AG10803 (cell line): ENCODE data around the gene GNB4.

ENCODE experiments used
- DNase-seq: peaks from one replicate; pipeline ENCODE4 v3.0.0; 2010; ENCODE audit warnings: low read depth
- H3K4me3 ChIP-seq: 2 replicates; pipeline ENCODE4 v1.5.1; 2011; ENCODE audit warnings: mild to moderate bottlenecking, low read length, control low read depth
- TF ChIP-seq, protein P1 (sequence below): conservative IDR thresholded peaks from 2 replicates; pipeline ENCODE4 v1.5.1; 2011; ENCODE audit warnings: mild to moderate bottlenecking, low read length, control low read depth, inconsistent platforms

The GNB4 gene

DNA sequence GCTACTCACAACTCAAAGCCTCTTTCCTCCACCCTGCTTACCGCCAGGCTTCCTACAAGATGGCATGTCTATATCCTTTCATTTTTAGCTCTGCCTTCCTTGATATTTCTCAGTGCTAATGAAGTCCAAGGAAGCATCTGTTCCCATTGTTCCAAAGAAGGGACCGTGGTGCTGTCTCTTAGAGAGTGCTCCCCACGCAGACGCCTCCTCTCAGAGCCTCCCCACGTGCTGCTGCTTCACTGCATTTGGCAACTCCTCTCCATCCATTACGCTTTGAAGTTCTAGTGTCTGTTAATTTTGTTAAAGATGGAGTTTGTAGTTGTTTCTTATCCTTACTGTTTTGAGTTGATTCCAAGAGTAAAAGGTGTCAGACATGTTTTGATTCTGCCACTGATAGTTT is 26.2 kb downstream of the GNB4 start:
- no peak for DNase-seq
- no peak overlapping the region for H3K4me3 ChIP-seq
- TF ChIP-seq, protein P1, sequence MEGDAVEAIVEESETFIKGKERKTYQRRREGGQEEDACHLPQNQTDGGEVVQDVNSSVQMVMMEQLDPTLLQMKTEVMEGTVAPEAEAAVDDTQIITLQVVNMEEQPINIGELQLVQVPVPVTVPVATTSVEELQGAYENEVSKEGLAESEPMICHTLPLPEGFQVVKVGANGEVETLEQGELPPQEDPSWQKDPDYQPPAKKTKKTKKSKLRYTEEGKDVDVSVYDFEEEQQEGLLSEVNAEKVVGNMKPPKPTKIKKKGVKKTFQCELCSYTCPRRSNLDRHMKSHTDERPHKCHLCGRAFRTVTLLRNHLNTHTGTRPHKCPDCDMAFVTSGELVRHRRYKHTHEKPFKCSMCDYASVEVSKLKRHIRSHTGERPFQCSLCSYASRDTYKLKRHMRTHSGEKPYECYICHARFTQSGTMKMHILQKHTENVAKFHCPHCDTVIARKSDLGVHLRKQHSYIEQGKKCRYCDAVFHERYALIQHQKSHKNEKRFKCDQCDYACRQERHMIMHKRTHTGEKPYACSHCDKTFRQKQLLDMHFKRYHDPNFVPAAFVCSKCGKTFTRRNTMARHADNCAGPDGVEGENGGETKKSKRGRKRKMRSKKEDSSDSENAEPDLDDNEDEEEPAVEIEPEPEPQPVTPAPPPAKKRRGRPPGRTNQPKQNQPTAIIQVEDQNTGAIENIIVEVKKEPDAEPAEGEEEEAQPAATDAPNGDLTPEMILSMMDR: no peak

DNA sequence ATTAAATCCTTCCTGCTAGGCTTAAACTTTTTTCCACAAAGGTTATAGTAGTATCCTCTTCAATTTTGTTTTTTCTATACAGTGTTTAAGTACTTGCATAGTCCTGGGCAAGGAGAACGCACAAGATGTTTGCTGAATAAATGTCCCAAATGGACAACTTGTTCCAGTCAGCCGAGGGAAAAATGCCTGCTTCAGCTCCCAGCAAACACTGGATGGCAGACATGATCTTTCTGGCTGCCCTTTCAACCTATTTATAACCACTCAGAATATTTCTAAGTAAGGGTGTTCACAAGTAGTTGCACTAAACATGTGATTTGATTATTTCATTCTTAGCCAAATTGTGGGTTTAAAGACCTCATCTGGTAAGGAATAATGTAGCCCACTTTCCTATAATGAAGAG is 29.8 kb downstream of the GNB4 start:
- TF ChIP-seq, protein P1: peak; percentile 65
- DNase-seq: peak; percentile 48
- no peak overlapping the region for H3K4me3 ChIP-seq

DNA sequence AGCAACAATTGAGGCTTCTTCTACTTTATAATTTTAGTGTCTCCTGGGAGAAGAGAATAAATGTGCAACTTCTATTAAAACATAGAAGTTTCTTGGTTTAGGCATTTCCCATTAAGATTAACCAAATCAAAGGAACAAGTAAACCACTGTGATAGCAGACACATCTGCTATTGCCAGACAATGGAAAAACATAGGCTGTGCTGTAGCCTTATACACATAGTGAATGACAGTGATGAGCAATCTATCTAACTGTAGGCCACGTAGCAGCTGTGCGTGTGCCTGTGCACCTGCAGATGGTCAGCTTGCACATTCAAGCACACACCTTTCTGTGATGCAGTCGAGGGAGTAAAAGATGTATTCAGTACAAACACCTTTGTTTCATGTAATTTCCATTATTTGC is 32.7 kb downstream of the GNB4 start:
- no peak overlapping the region for H3K4me3 ChIP-seq
- DNase-seq: no peak
- TF ChIP-seq, protein P1: no peak

DNA sequence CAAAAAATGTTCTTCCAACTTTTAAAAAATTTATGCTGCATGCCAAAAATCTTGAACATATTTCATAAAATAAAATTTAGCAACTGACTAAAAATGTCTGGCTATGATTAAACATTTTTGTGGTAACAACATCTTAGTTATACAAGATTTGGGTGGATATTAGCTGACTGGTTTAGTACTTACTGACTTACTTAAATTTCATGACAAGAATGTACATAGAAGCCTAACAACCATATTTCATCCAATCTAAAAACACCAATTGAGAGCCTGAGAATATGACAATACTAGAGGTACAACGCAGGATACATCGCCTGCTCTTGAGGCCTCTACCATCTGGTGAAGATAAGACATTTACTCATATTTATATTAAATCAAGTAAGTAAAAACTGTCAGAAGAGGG is 34.6 kb downstream of the GNB4 start:
- peak; percentile 74 for DNase-seq
- no peak overlapping the region for H3K4me3 ChIP-seq
- TF ChIP-seq, protein P1: no peak

DNA sequence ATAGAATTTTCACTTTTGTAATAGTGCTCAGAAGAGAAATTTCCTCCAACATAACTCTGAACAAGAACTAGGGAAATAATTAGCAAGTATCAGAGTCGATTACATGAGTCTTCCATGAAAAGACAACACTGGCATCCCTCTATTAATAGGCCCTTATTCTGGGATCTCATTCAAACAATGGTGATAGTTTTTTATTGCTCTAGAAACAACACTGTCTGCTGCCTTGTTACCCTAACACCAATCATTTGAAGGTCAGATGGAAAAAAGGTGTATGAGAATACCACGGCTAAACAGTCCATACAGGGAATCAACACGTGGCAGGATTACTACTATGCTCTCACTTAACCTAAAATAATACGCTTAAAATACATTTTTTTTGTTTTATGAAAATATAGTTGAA is 35.9 kb downstream of the GNB4 start:
- TF ChIP-seq, protein P1: no peak
- H3K4me3 ChIP-seq: no peak overlapping the region
- DNase-seq: no peak

DNA sequence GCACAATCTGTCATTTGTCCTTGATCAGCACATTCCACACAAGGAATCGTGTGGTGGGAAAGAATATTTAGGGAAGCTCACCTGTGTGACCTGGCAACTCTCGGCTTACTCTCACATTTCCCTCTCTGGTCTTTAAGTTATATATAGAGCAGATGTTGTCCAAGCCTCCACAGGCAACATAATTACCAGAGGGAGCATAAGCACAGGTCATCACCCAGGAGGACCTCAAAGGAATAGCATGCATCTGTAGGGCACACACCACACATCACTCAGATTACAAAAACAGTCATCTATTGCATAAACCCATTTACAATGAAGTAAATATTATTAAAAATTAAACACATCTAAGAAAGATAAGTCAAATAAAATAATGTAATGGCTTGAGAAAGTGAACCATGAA is 36.5 kb downstream of the GNB4 start:
- no peak overlapping the region for H3K4me3 ChIP-seq
- no peak for DNase-seq
- TF ChIP-seq, protein P1: no peak

DNA sequence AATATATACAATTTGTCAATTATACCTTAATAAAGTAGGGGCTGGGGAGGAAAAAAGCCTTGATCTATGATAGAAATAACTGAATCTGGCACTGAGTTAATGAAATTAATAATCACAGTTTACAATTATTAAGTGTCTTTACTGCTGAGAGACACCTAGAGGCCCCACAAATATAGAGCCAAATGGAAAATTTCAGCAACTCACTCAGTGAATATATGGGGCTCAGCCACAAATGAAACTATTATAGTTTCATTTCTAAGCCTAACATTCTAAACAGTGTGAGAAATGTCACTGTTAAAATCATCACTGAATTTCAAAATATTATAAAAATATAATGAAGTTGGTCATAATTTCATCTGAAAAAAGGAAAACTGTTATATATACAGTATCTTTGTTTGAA is 40.3 kb downstream of the GNB4 start:
- TF ChIP-seq, protein P1: no peak
- no peak for DNase-seq

More for the DNA sequence above, 40.3 kb downstream of the GNB4 start:
- no peak overlapping the region for H3K4me3 ChIP-seq
